Activated CD4-positive, alpha-beta memory T cell treated with anti-CD3 and anti-CD28 coated beads for 36 hours (primary cell): ENCODE results near the gene KRTAP5-5. TPM values are rescaled to one million over a fixed set of nuclear protein-coding genes. Genes with fewer than 3 reads are reported as not detected.
A peak's percentile ranks its signal among the peaks of the same experiment; 100 is the strongest.
"Not testable (repeated sequence)": the region's sequence is repeated elsewhere in the genome, so short reads cannot be mapped to it uniquely, and the experiment has no call there.

Experiments used
- CTCF ChIA-PET: fragments of 350-600 bp; sonication (Branson Sonifier 250); formaldehyde crosslinking; loops from one replicate; lab custom pipeline; 2021; ENCODE audit warnings: antibody characterized with exemption, inconsistent platforms; lab: Charles Lee
- POLR2A ChIA-PET: fragments of 350-600 bp; sonication (Branson Sonifier 250); formaldehyde crosslinking; loops from one replicate; lab custom pipeline; 2021; ENCODE audit warnings: antibody characterized with exemption; lab: Charles Lee
- DNase-seq: peaks from one replicate; pipeline ENCODE4 v3.0.0-alpha.2; 2020
- H3K27ac Mint-ChIP-seq: one replicate; pipeline ENCODE4 v1.8.0; 2021; ENCODE audit warnings: mixed read lengths
- H3K27me3 Mint-ChIP-seq: one replicate; pipeline ENCODE4 v1.8.0; 2021; ENCODE audit warnings: mixed read lengths
- H3K36me3 Mint-ChIP-seq: one replicate; pipeline ENCODE4 v1.8.0; 2021; ENCODE audit warnings: mixed read lengths
- H3K4me1 Mint-ChIP-seq: one replicate; pipeline ENCODE4 v1.8.0; 2021; ENCODE audit warnings: low read depth, mixed read lengths
- H3K4me3 Mint-ChIP-seq: one replicate; pipeline ENCODE4 v1.8.0; 2021; ENCODE audit warnings: mild to moderate bottlenecking, mixed read lengths
- H3K9me3 Mint-ChIP-seq: one replicate; pipeline ENCODE4 v1.8.0; 2021; ENCODE audit warnings: mixed read lengths
- intact Hi-C: fragments of 100-400 bp; cut with micrococcal nuclease; formaldehyde crosslinking; loops from one replicate; pipeline ENCODE4 v1.15.1; 2023
- total RNA-seq, 2 experiments: library from RNA; stranded (reverse); gene quantifications; one replicate each; pipeline ENCODE4 v1.2.3, GENCODE V29; 2021

The KRTAP5-5 gene, protein sequence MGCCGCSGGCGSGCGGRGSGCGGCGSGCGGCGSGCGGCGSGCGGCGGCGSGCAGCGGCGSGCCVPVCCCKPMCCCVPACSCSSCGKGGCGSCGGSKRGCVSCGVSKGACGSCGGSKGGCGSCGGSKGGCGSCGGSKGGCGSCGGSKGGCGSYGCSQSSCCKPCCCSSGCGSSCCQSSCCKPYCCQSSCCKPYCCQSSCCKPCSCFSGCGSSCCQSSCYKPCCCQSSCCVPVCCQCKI
- total RNA-seq = not detected

DNA sequence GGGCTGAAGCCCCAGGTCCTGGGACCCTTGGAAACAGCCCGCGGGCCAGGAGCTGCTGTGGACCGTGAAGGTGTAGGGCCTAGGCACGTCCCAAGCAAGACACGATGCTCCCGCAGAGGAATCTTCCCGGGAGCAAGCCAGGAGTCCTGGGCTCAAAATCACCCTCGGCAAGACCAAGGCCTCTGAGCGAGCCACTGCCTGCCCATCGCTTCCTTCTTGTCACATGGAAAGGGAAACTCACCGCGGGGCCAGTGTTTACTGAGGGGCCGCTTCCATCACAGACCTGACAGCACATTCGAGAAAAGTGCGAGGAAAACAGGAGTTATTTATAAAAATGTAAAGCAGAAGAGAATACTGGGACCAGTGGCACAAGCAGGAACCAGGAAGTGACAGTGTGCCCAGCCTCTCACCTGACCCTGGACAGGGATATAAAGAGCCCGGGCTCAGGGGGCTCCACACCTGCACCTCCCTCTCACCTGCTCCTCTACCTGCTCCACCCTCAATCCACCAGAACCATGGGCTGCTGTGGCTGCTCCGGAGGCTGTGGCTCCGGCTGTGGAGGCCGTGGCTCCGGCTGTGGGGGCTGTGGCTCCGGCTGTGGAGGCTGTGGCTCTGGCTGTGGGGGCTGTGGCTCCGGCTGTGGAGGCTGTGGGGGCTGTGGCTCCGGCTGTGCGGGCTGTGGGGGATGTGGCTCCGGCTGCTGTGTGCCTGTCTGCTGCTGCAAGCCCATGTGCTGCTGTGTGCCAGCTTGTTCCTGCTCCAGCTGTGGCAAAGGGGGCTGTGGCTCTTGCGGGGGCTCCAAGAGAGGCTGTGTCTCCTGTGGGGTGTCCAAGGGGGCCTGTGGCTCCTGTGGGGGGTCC, at the start of gene KRTAP5-5:
Gene KRTAP5-5 (plus strand): TSS at position 450 of the 860 bp plus-strand sequence. CDS start 66 bp downstream, at position 516.
- CTCF ChIA-PET = interaction anchor here (0.7 to 4.2 kb wide), 10 partner anchors 8 to 83 kb away, joined by 3 to 32 read pairs (median 6); no protein-coding TSS in a partner anchor

DNA sequence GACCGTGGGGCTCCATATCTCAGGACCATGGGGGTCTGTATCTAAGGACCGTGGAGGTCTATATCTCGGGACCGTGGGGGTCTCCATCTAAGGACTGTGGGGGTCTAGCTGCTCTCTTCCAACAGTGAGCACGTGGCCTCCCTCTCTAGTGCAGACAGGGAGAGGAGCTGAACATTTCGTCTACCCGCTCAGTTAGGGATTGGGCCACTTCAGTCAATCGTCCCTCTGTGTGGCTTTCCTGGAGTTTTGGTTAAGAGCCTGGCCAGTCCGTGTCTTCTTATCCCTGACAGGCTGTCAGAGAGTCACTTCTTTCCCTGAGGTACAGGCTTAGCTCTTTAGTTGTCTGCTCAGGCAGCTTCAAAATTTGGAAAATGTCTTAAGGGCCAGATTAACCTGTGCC, 47.6 kb upstream of the KRTAP5-5 start:
- peaks cover 7% of the 10 kb centered on the region for H3K9me3 Mint-ChIP-seq
- peaks cover 7% of the 10 kb centered on the region for H3K4me1 Mint-ChIP-seq
- ChIA-PET POLR2A (interaction anchor here (0.6 kb wide), 1 partner anchor 12 kb away, joined by 3 read pairs; no protein-coding TSS in a partner anchor), CTCF (interaction anchor here (1.1 to 1.5 kb wide), 2 partner anchors 13 to 35 kb away, joined by 5 read pairs; no protein-coding TSS in a partner anchor)
- intact Hi-C loops = no loop called here
- peaks cover 2% of the 10 kb centered on the region for H3K27me3 Mint-ChIP-seq
- H3K27ac Mint-ChIP-seq = no peak overlapping the region
- H3K4me3 Mint-ChIP-seq = no peak overlapping the region
- no peak for DNase-seq
- peaks cover 4% of the 10 kb centered on the region for H3K36me3 Mint-ChIP-seq

More for the DNA sequence above, at the start of gene KRTAP5-5:
- POLR2A ChIA-PET = no interaction called here
- Mint-ChIP-seq H3K9me3 (no peaks in the 10 kb centered on the region), H3K4me3 (no peak within 1 kb of the TSS), H3K27me3 (peaks cover 29% of the 10 kb centered on the region), H3K36me3 (no peaks in the 10 kb centered on the region), H3K27ac (no peak within 1 kb of the TSS), H3K4me1 (peaks cover 7% of the 10 kb centered on the region)
- DNase-seq = no peak
- intact Hi-C loops = loop anchor here (5.0 kb wide), 1 partner anchor 42 kb away; the partner anchor contains the start of gene KRTAP5-1

DNA sequence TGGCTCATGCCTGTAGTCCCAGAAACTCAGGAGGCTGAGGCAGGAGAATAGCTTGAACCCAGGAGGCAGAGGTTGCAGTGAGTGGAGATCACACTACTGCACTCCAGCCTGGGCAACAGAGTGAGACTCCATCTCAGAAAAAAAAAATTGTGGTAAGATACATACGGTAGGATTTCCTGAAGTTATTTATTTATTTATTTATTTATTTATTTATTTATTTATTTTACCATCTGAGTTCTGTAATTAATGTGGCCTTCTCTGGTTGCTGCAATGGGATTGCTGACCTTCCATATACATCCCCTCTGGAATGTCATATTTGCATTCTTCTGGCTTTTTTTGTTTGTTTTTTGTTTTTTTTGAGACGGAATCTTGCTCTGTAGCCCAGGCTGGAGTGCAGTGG, 46.7 kb upstream of the KRTAP5-5 start:
- DNase-seq, H3K36me3 Mint-ChIP-seq, POLR2A ChIA-PET, H3K27me3 Mint-ChIP-seq, intact Hi-C loops, H3K9me3 Mint-ChIP-seq, H3K27ac Mint-ChIP-seq, H3K4me1 Mint-ChIP-seq, H3K4me3 Mint-ChIP-seq: not testable (repeated sequence)
- CTCF ChIA-PET = interaction anchor here (1.5 kb wide), 1 partner anchor 36 kb away, joined by 5 read pairs; no protein-coding TSS in a partner anchor

- H3K27me3 Mint-ChIP-seq, H3K27ac Mint-ChIP-seq, DNase-seq, H3K4me3 Mint-ChIP-seq, CTCF ChIA-PET, H3K9me3 Mint-ChIP-seq, H3K36me3 Mint-ChIP-seq, POLR2A ChIA-PET: not testable (repeated sequence)
- intact Hi-C loops = loop anchor here (5.0 kb wide), 1 partner anchor 42 kb away; the partner anchor contains the start of gene KRTAP5-5
- H3K4me1 Mint-ChIP-seq = peaks cover 18% of the 10 kb centered on the region
Observed at GRCh38 chr11:1584661-1585370, 44.8 kb upstream of the KRTAP5-5 start, which contains the start of gene KRTAP5-1. TSS of gene KRTAP5-1 (minus strand) at chr11:1585283. CDS start at chr11:1585249, 34 bp downstream.

- H3K27me3 Mint-ChIP-seq = peaks cover 2% of the 10 kb centered on the region
- CTCF ChIA-PET = interaction anchor here (1.1 to 1.4 kb wide), 2 partner anchors 9 to 12 kb away, joined by 5 to 6 read pairs; no protein-coding TSS in a partner anchor
- no peaks in the 10 kb centered on the region for H3K9me3 Mint-ChIP-seq
- peaks cover 21% of the 10 kb centered on the region for H3K4me1 Mint-ChIP-seq
- DNase-seq = no peak
- POLR2A ChIA-PET = no interaction called here
- intact Hi-C loops = loop anchor here (5.0 kb wide), 1 partner anchor 41 kb away; the partner anchor contains the start of gene KRTAP5-5
- no peak overlapping the region for H3K27ac Mint-ChIP-seq
- H3K4me3 Mint-ChIP-seq = no peak overlapping the region
- H3K36me3 Mint-ChIP-seq = peaks cover 3% of the 10 kb centered on the region
Observed at GRCh38 chr11:1586699-1587098, 42.9 kb upstream of the KRTAP5-5 start.

DNA sequence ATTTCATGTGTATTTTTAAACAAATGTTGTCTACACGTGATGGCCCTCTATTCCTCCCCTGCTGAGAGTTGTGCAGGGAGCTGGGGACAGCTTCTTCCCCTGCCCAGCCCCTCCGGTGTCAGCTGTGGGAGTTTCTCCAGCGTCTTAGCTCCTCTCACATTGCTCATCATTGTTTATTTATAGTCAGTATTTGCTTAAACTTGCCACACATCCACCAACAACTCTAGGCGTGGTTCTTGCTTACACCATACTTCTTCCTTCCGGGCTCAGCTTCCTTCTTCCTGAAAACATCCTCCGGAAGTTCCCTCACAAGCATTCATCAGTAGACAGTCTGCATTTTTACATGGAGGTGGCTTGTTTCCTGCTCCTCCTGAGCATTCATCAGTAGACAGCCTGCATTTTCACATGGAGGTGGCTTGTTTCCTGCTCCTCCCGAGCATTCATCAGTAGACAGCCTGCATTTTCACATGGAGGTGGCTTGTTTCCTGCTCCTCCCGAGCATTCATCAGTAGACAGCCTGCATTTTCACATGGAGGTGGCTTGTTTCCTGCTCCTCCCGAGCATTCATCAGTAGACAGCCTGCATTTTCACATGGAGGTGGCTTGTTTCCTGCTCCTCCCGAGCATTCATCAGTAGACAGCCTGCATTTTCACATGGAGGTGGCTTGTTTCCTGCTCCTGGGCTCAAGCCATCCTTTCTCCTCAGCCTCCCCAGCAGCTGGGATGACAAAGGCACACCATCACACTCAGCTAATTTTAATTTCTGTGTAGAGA, 40.2 kb upstream of the KRTAP5-5 start:
- H3K27ac Mint-ChIP-seq = peak overlapping the region; percentile 66
- intact Hi-C loops = loop anchor here (5.0 kb wide), 1 partner anchor 38 kb away; the partner anchor contains the start of gene KRTAP5-5
- H3K9me3 Mint-ChIP-seq, H3K27me3 Mint-ChIP-seq, H3K36me3 Mint-ChIP-seq: not testable (repeated sequence)
- peak overlapping the region; percentile 36 for H3K4me3 Mint-ChIP-seq
- peaks cover 15% of the 10 kb centered on the region for H3K4me1 Mint-ChIP-seq
- POLR2A ChIA-PET = interaction anchor here (1.5 kb wide), 1 partner anchor 15 kb away, joined by 4 read pairs; no protein-coding TSS in a partner anchor
- peak; percentile 28 for DNase-seq
- CTCF ChIA-PET = interaction anchor here (0.7 to 2.9 kb wide), 7 partner anchors 11 to 64 kb away, joined by 3 to 32 read pairs (median 4); no protein-coding TSS in a partner anchor

GRCh38 chr11:1589996-1590395, 39.6 kb upstream of the KRTAP5-5 start:
- CTCF ChIA-PET = interaction anchor here (1.0 to 2.9 kb wide), 3 partner anchors 16 to 63 kb away, joined by 3 to 32 read pairs (median 8); no protein-coding TSS in a partner anchor
- no peak overlapping the region for H3K4me3 Mint-ChIP-seq
- peaks cover 2% of the 10 kb centered on the region for H3K27me3 Mint-ChIP-seq
- no peak for DNase-seq
- no peaks in the 10 kb centered on the region for H3K9me3 Mint-ChIP-seq
- peaks cover 3% of the 10 kb centered on the region for H3K36me3 Mint-ChIP-seq
- POLR2A ChIA-PET = interaction anchor here (1.5 kb wide), 1 partner anchor 15 kb away, joined by 4 read pairs; no protein-coding TSS in a partner anchor
- intact Hi-C loops = loop anchor here (5.0 kb wide), 1 partner anchor 37 kb away; the partner anchor contains the start of gene KRTAP5-5
- no peak overlapping the region for H3K27ac Mint-ChIP-seq
- H3K4me1 Mint-ChIP-seq = peaks cover 14% of the 10 kb centered on the region

GRCh38 chr11:1592628-1593027, 36.9 kb upstream of the KRTAP5-5 start:
- ChIA-PET POLR2A (no interaction called here), CTCF (interaction anchor here (6.9 kb wide), 1 partner anchor 15 kb away, joined by 42 read pairs; no protein-coding TSS in a partner anchor)
- H3K9me3 Mint-ChIP-seq = no peaks in the 10 kb centered on the region
- DNase-seq = no peak
- no peak overlapping the region for H3K4me3 Mint-ChIP-seq
- H3K27ac Mint-ChIP-seq = no peak overlapping the region
- H3K27me3 Mint-ChIP-seq = peaks cover 7% of the 10 kb centered on the region
- peaks cover 3% of the 10 kb centered on the region for H3K36me3 Mint-ChIP-seq
- peaks cover 22% of the 10 kb centered on the region for H3K4me1 Mint-ChIP-seq
- intact Hi-C loops = no loop called here

DNA sequence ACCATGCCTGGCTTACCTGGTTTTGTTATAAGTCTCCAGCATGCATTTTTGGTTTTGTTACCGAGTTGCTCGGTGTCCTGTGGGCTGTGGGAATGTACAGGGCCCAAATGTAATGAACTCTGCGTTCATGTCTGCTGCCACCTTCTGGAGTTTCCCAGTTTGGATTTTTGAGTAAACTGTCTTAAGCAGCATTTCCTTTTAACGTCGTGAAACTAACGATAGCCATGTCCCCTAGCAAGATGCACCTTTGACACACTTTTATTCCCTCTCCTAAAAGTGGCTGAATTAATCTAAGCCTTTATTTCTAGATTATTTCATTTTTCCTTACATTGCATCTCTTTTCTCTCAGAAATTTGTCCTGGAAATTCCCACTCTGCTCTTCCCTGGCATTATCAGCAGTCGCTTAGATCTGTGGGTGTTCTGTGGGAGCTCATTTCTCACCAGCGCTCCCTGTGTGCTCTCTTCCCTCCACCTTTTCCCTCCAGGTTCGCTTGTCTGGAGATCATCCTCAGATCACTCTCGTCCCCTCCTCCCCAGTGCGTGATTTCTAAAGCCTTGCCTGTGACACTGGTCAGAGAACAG, 33.5 kb upstream of the KRTAP5-5 start:
- Mint-ChIP-seq H3K27me3 (peaks cover 16% of the 10 kb centered on the region), H3K4me1 (peaks cover 15% of the 10 kb centered on the region)
- H3K4me3 Mint-ChIP-seq, H3K9me3 Mint-ChIP-seq, H3K27ac Mint-ChIP-seq, DNase-seq, H3K36me3 Mint-ChIP-seq, POLR2A ChIA-PET, intact Hi-C loops: not testable (repeated sequence)
- CTCF ChIA-PET = interaction anchor here (0.9 to 6.9 kb wide), 12 partner anchors 9 to 107 kb away, joined by 3 to 42 read pairs (median 4); partner anchors contain the start of genes KRTAP5-3 and KRTAP5-5

DNA sequence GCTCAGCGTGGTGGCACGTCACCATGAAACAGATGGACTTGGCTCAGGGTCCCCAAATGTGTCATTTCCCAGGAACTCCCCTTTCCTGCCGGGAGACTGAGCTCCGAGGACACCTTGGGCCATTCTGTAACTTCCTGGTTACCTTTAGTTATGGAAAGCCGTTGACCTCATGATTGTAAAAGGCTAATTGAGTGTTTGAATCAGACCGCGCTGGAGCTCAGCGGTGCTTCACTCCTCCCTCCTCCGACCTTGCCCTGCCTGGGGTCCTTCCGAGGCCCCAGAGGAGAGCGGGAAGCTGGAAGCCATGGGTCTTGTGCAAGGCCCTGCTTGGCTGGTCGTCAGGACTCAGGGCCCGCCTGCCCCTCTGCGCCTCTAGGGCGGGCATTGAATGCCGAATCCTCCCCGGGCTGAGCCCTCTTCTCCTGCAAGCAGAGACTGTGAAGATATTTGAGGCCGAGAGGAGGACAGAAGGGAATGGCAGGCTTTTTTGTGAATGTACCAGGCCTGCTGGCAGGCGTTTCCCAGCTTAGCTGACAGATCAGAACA, 32.9 kb upstream of the KRTAP5-5 start:
- intact Hi-C loops, POLR2A ChIA-PET, H3K4me3 Mint-ChIP-seq, H3K36me3 Mint-ChIP-seq, H3K9me3 Mint-ChIP-seq, DNase-seq, H3K27ac Mint-ChIP-seq: not testable (repeated sequence)
- Mint-ChIP-seq H3K27me3 (peaks cover 16% of the 10 kb centered on the region), H3K4me1 (peaks cover 15% of the 10 kb centered on the region)
- CTCF ChIA-PET = interaction anchor here (6.9 kb wide), 1 partner anchor 19 kb away, joined by 42 read pairs; no protein-coding TSS in a partner anchor
